HG03108 (cell line): Measurements from ENCODE around the gene RECQL5.

Experiments
- ATAC-seq: cut with Tn5 transposase; IDR thresholded peaks from one replicate; pipeline ENCODE4 v1.9.1; 2021; ENCODE audit warnings: moderate library complexity; ENCODE audit not compliant: unreplicated experiment

Gene RECQL5

GRCh38 chr17:75666959-75667790 lies at the start of gene RECQL5, which contains the start of gene SAP30BP:
TSS of gene RECQL5 (minus strand) at chr17:75667154. CDS start at chr17:75666557, 597 bp downstream.
TSS of gene SAP30BP (plus strand) at chr17:75667338. CDS start at chr17:75667373, 35 bp downstream.
- ATAC-seq, result peak; percentile 68

- no peak for ATAC-seq
These were observed 45.5 kb upstream of the RECQL5 start for GRCh38 chr17:75712446-75712845.

GRCh38 chr17:75707079-75707571 lies 40.2 kb upstream of the RECQL5 start:
- ATAC-seq, result no peak

GRCh38 chr17:75706042-75706728 lies 39.2 kb upstream of the RECQL5 start:
- no peak for ATAC-seq

- no peak for ATAC-seq
These were observed 38.3 kb upstream of the RECQL5 start for GRCh38 chr17:75704963-75705875.

GRCh38 chr17:75703591-75703990 lies 36.6 kb upstream of the RECQL5 start:
- no peak for ATAC-seq

- no peak for ATAC-seq
These were observed 36.2 kb upstream of the RECQL5 start for GRCh38 chr17:75703191-75703590.

GRCh38 chr17:75701288-75701687 lies 34.3 kb upstream of the RECQL5 start:
- no peak for ATAC-seq

- no peak for ATAC-seq
These were observed 31.7 kb upstream of the RECQL5 start for GRCh38 chr17:75698659-75699058.

GRCh38 chr17:75697651-75698291 lies 30.8 kb upstream of the RECQL5 start:
- no peak for ATAC-seq

GRCh38 chr17:75695830-75696271 lies 28.9 kb upstream of the RECQL5 start:
- no peak for ATAC-seq

GRCh38 chr17:75695141-75695829 lies 28.3 kb upstream of the RECQL5 start:
- ATAC-seq, result no peak

GRCh38 chr17:75694536-75694935 lies 27.6 kb upstream of the RECQL5 start:
- no peak for ATAC-seq

- no peak for ATAC-seq
These were observed 26.8 kb upstream of the RECQL5 start for GRCh38 chr17:75693500-75694481.

- ATAC-seq, result no peak
These were observed 26.0 kb upstream of the RECQL5 start for GRCh38 chr17:75692976-75693375.

GRCh38 chr17:75691801-75692626 lies 25.1 kb upstream of the RECQL5 start:
- no peak for ATAC-seq

- no peak for ATAC-seq
These were observed 24.4 kb upstream of the RECQL5 start for GRCh38 chr17:75691371-75691791.

GRCh38 chr17:75689441-75689873 lies 22.5 kb upstream of the RECQL5 start:
- ATAC-seq, result peak; percentile 49
